A204.1 (cell line): Measurements from ENCODE around the gene CES3.
"Not testable (repeated sequence)": the region's sequence is repeated elsewhere in the genome, so short reads cannot be mapped to it uniquely, and the experiment has no call there.

Experiments
- FAIRE-seq: peaks from 2 replicates; lab custom pipeline; 2012; peaks lifted over from hg19 to GRCh38; lab: Jason Lieb, UNC

Gene CES3

GRCh38 chr16:66945939-66946338 lies 15.1 kb upstream of the CES3 start:
- FAIRE-seq: no peak

- FAIRE-seq: no peak
Observed at GRCh38 chr16:66946541-66946940, 14.5 kb upstream of the CES3 start.

- no peak for FAIRE-seq
Observed at GRCh38 chr16:66946974-66947301, 14.1 kb upstream of the CES3 start.

- FAIRE-seq: peak; percentile 90
Observed at GRCh38 chr16:66947302-66948065, 13.6 kb upstream of the CES3 start.

- no peak for FAIRE-seq
Observed at GRCh38 chr16:66948134-66948836, 12.8 kb upstream of the CES3 start.

GRCh38 chr16:66948837-66949225 lies 12.2 kb upstream of the CES3 start:
- no peak for FAIRE-seq

GRCh38 chr16:66949472-66949871 lies 11.6 kb upstream of the CES3 start:
- FAIRE-seq: no peak

GRCh38 chr16:66950437-66950836 lies 10.6 kb upstream of the CES3 start:
- FAIRE-seq: no peak

- FAIRE-seq: no peak
Observed at GRCh38 chr16:66950971-66951790, 9.9 kb upstream of the CES3 start.

- FAIRE-seq: no peak
Observed at GRCh38 chr16:66952430-66953110, 8.5 kb upstream of the CES3 start.

GRCh38 chr16:66953462-66954096 lies 7.5 kb upstream of the CES3 start:
- no peak for FAIRE-seq

GRCh38 chr16:66954097-66954659 lies 6.9 kb upstream of the CES3 start:
- FAIRE-seq: peak; percentile 74

GRCh38 chr16:66955363-66956153 lies 5.5 kb upstream of the CES3 start:
- FAIRE-seq: not testable (repeated sequence)

- FAIRE-seq: not testable (repeated sequence)
Observed at GRCh38 chr16:66956154-66956457, 5.0 kb upstream of the CES3 start.

GRCh38 chr16:66958857-66959703 lies 2.0 kb upstream of the CES3 start:
- no peak for FAIRE-seq

GRCh38 chr16:66959704-66960161 lies 1.3 kb upstream of the CES3 start:
- no peak for FAIRE-seq

GRCh38 chr16:66960270-66960669 lies 796 bp upstream of the CES3 start:
- FAIRE-seq: no peak

GRCh38 chr16:66961914-66962313 lies 848 bp downstream of the CES3 start:
- FAIRE-seq: no peak

GRCh38 chr16:66964049-66964448 lies 3.0 kb downstream of the CES3 start:
- FAIRE-seq: no peak

- FAIRE-seq: no peak
Observed at GRCh38 chr16:66968847-66969246, 7.8 kb downstream of the CES3 start.
